ENCODE results near the gene MFNG.

DNA sequence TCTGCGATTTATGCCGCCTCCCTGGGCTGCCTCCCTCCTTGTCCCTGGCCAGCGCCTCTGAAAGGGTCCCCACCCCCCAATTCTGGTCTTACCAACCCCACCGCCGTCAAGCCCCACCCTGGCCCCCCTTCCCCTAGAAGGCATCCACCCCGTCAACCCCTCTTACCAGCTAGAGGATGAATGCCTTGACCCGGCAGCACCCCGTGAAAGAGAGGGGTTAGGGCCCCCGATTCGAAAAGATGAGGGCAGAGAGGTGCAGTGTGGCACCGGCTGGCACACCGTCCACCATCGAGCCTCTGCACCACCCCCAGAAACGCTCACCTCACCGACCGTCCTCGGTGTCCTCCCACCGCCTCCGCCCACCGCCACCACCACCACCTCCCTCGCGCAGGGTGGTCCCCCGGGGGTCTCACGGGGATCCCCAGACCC is 59.5 kb downstream of the MFNG start:
- TF ChIP-seq, protein P1, sequence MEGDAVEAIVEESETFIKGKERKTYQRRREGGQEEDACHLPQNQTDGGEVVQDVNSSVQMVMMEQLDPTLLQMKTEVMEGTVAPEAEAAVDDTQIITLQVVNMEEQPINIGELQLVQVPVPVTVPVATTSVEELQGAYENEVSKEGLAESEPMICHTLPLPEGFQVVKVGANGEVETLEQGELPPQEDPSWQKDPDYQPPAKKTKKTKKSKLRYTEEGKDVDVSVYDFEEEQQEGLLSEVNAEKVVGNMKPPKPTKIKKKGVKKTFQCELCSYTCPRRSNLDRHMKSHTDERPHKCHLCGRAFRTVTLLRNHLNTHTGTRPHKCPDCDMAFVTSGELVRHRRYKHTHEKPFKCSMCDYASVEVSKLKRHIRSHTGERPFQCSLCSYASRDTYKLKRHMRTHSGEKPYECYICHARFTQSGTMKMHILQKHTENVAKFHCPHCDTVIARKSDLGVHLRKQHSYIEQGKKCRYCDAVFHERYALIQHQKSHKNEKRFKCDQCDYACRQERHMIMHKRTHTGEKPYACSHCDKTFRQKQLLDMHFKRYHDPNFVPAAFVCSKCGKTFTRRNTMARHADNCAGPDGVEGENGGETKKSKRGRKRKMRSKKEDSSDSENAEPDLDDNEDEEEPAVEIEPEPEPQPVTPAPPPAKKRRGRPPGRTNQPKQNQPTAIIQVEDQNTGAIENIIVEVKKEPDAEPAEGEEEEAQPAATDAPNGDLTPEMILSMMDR (conservative IDR thresholded peaks at IDR 0.05 in 1 of 2, IDR thresholded peaks at IDR 0.05 in 1 of 2; ENCODE audit: low read depth in 1 of 2, low read length in 2 of 2): no peak
- no peak for TF ChIP-seq EZH2 (IDR thresholded peaks at IDR 0.05; ENCODE audit: low read length, missing control alignments)
